Rectal smooth muscle tissue (tissue), 1 donor: Measurements from ENCODE around the gene ZNF500.

Experiments
- H3K27ac ChIP-seq: one replicate; pipeline ENCODE4 v1.7.0; 2013; ENCODE audit warnings: low read depth, low read length, inconsistent platforms
- H3K27me3 ChIP-seq: one replicate; pipeline ENCODE4 v1.7.0; 2013; ENCODE audit warnings: low read length; ENCODE audit not compliant: control insufficient read depth, insufficient read depth
- H3K36me3 ChIP-seq: one replicate; pipeline ENCODE4 v1.7.0; 2013; ENCODE audit warnings: low read length; ENCODE audit not compliant: control insufficient read depth, insufficient read depth
- H3K4me1 ChIP-seq: one replicate; pipeline ENCODE4 v1.7.0; 2013; ENCODE audit warnings: low read length; ENCODE audit not compliant: control insufficient read depth, insufficient read depth
- H3K4me3 ChIP-seq: one replicate; pipeline ENCODE4 v1.7.0; 2013; ENCODE audit warnings: low read length
- H3K9ac ChIP-seq: one replicate; pipeline ENCODE4 v1.7.0; 2013; ENCODE audit warnings: low read length

Gene ZNF500

DNA sequence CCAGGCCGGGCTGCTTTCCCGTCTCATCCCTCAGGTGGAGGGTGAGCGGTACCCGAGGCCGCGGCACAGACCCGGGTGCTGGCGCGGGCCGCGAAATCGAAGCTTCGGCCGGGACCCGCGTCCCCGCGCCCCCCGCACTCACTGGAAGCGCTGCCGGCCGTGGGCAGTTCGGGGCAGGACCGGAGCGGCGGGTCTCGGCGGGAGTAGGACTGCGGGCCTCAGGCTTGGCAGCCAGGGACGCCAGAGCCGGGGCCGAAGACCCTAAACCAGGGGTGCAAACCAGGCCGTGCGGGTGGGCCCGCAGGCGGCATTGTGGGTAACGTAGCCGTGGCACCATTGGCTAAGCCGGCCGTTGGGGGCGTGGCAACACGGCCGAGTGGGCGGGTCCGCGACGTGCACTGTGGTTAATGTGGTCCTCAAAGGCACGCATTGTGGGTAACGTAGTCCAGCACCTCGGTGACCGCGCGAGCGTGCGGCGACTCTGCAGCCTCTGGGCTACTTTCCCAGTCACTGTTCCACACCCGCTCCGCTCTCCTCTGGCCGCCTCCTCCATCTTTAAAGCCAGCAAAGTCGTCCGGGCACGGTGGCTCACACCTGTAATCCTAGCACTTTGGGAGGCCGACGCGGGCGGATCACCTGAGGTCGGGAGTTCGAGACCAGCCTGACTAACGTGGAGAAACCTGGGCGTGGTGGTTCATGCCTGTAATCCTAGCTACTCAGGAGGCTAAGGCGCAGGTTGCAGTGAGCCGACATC lies at the start of gene ZNF500:
TSS of gene ZNF500 (minus strand) at position 288 of the 754 bp plus-strand sequence. CDS start 1,184 bp downstream, outside the sequence.
- Histone ChIP-seq H3K4me3 (peak within 1 kb of the TSS; percentile 78), H3K27me3 (no peaks in the 10 kb centered on the region), H3K4me1 (peaks cover 14% of the 10 kb centered on the region), H3K9ac (peak within 1 kb of the TSS; percentile 60), H3K27ac (peak within 1 kb of the TSS; percentile 89), H3K36me3 (peaks cover 10% of the 10 kb centered on the region)

DNA sequence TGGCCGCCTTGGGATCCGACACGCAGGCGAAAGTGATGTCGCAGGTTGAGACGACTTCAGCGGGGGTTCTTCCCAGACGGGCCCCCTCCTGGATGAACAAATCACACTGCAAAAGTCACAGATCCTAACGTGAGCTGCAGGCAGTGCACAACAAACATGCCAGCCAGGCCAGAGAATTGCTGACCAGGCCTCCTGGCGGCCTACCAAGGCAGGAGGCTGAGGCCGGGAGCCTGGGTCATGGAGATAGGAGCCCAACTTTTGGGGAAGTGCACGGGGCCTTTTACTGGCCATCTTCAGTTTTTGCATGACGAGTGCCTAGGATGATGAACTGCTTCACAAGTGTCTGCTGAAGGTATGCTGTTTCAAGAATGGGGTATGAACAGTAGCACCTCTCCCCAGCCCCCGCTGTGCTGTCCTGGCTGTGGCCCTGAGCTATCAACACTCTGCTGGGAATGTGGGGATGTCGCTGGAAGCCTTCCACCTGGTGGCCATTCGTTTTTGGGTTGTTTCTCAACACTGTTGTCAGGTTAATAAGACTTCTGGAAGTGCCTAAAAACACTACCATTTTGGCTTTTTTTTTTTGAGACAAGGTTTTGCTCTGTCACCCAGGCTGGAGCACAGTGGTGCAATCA lies 47.7 kb upstream of the ZNF500 start:
- no peak overlapping the region for H3K9ac ChIP-seq
- H3K27ac ChIP-seq: peak overlapping the region; percentile 50
- H3K36me3 ChIP-seq: peaks cover 34% of the 10 kb centered on the region

DNA sequence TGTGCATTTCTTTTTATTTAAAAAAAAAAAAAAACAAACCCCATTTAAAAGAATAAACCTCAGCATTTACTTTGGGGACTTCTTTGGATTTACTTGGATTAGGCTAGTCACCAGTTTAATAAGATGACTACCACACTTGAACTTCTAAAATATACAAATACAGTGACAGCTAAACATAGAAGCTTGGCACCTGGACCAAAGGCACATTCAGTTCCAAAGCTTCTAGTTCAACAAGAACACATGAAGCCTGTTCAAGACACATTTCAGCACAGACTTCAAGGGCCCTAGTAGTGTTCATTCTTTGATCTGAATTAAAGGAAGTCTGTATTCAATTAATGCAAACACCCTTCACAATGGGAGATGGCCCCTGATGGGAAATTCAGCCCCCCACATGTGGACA lies 47.1 kb upstream of the ZNF500 start:
- Histone ChIP-seq H3K27me3 (no peaks in the 10 kb centered on the region), H3K27ac (peak overlapping the region; percentile 50), H3K4me1 (no peaks in the 10 kb centered on the region), H3K9ac (no peak overlapping the region), H3K36me3 (peaks cover 30% of the 10 kb centered on the region), H3K4me3 (no peak overlapping the region)

More for the DNA sequence above, 47.7 kb upstream of the ZNF500 start:
- H3K4me3 ChIP-seq: no peak overlapping the region
- H3K4me1 ChIP-seq: no peaks in the 10 kb centered on the region
- H3K27me3 ChIP-seq: no peaks in the 10 kb centered on the region

DNA sequence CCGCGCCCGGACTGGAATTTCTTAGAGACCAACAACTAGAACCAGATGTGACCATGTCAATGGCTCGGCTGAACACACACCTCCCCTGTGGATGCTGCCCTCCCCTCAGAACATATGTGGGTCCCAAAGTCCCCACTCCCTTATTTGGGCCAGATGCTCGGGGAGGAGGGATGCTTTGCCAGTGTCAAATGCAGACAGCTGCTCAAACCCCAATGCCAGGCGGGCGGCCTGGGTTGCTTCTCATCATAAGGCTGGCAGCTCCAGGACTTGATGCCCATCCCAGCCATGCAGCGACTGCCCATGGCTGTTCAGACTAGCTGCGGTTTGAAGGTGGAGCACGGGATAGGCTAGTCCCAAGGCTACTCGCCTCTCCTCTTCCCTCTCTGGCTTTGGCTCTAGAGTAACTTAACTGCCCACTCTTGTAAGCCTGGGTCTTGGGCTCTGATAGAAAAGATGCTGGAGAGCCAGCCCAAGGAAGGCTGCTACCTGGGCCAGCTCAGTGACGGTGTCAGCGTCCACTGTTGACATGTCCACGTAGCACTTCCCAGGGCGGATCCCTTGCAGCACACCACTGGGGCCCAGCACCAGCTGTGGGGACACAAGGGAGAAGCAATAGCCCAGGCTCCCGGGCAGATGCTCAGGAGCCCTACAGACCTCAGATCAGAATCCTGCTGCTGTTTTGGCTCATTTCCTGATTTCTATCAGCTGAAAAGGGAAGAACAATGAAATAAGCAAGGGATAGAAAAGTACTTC lies 46.5 kb upstream of the ZNF500 start:
- Histone ChIP-seq H3K27ac (peak overlapping the region; percentile 45), H3K9ac (no peak overlapping the region), H3K4me3 (no peak overlapping the region), H3K4me1 (no peaks in the 10 kb centered on the region), H3K27me3 (no peaks in the 10 kb centered on the region), H3K36me3 (peaks cover 26% of the 10 kb centered on the region)

DNA sequence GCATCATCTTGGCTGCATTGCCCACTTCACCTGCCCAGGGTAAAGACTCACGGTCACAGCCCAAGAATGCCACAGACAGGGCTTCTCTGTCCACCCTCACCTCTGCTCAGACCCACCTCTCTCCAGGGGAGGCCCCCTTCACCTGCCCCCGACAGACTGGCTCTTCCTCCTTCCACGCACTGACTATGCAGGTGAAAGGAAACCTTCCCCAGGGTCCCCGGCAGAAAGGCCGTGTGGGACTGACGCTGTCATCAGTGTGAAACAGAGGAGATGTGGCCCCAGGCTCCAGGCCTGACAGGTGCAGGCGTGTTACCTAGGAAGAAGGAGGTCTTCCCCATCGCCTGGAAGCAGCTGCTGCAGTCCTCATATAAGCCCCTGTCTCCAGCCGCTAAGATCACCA lies 44.8 kb upstream of the ZNF500 start:
- Histone ChIP-seq H3K4me1 (no peaks in the 10 kb centered on the region), H3K36me3 (peaks cover 24% of the 10 kb centered on the region), H3K9ac (no peak overlapping the region), H3K4me3 (no peak overlapping the region), H3K27ac (no peak overlapping the region), H3K27me3 (no peaks in the 10 kb centered on the region)

DNA sequence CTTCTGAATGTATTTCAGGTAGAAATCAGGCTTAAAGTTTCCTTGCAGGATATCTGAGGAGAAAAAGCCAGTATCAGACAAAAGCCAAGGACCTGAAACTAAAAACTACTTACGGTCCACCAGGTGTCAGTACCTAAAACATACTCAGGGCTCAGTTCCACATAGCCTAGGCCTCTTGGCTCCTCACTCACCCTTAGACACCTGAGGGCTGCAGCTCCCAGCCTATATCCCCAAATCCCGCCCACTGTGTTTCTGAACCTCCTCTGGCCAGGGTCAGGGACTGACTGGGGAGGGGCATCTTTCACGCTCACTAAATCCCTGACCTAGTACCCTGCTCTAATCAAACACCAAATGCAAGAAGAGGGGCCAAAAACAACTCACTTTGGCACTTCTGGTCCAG lies 44.3 kb upstream of the ZNF500 start:
- peaks cover 24% of the 10 kb centered on the region for H3K36me3 ChIP-seq

DNA sequence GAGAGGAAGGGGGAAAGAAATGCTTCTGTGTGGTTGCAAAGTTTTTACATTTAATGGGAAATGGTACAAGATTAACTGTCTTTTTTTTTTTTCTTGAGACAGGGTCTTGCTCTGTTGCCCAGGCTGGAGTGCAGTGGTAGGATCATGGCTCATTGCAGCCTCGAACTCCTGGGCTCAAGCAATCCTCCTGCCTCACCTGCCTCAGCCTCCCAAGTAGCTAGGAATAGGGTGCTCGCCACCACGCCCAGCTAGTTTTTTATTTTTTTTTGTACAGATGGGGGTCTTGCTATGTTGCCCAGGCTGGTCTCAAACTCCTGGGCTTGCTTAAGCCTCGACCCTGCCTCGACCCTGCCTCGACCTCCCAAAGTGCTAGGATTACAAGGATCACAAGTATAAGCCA lies 39.3 kb upstream of the ZNF500 start:
- H3K27ac ChIP-seq: no peak overlapping the region
- peaks cover 7% of the 10 kb centered on the region for H3K4me1 ChIP-seq
- H3K27me3 ChIP-seq: no peaks in the 10 kb centered on the region
- H3K4me3 ChIP-seq: no peak overlapping the region
- peaks cover 5% of the 10 kb centered on the region for H3K36me3 ChIP-seq
- H3K9ac ChIP-seq: no peak overlapping the region

More for the DNA sequence above, 44.3 kb upstream of the ZNF500 start:
- Histone ChIP-seq H3K27ac (no peak overlapping the region), H3K4me3 (no peak overlapping the region), H3K27me3 (no peaks in the 10 kb centered on the region), H3K9ac (no peak overlapping the region), H3K4me1 (no peaks in the 10 kb centered on the region)

DNA sequence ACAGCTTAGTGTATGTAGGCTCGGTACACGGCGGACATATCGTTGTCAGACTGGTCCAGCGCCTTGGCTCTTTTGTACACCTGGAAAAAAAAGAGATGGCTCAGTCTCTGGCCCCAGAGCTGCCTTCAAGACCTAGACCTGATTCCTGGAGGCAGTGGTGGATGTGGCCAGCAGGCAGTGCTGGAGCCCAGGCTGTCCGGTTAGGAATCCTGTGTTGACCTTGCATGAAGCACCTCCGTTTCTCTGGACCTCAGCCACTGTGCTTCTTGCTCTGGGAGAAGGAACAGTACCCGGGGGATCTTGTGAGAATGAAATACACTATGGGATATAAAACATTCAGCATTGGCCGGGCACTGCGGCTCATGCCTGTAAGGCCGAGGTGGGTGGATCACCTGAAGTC lies 38.3 kb upstream of the ZNF500 start:
- Histone ChIP-seq H3K4me3 (no peak overlapping the region), H3K4me1 (peaks cover 7% of the 10 kb centered on the region), H3K9ac (no peak overlapping the region), H3K36me3 (peaks cover 5% of the 10 kb centered on the region), H3K27ac (no peak overlapping the region), H3K27me3 (no peaks in the 10 kb centered on the region)

DNA sequence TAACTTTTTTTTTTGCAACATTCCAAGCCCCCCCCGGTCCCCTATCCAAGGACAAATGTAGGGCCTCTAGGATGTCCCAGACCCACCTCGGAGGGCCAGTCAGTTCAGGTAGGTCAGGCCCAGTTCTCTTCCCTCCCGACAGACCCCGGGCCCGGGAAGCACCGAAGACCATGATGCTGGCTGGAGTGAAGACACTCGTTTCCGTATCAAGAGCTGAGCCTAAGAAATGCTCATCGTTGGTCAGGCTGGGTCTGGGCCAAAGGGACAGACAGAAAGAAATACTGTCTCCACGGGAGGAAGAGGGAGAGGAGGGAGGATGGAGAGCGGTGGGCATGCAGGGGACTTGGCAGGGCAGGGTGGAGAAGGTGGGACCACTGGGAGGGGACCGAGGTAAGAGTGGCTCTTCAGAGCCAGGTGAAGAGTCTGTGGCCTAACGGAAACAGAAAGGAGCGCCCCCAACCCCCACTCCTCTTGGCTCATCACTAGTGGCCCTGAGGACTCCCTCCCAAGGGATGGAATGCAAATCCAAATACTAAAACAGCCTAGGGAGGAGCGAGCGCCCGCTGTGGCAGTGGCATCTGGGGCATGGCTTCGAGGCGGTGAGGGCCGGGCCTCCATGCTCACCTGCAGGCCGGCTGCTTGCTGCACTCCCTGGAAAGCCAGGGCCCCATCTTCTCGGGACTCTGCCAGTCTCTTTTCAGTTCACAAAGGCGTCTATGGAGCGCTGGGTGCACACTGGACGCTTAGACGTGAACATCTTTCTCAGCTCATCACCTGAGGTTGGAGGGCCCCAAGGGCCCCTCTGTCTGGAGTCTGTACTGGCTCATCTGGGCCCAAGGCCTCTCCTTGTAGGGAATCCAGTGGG lies 37.2 kb upstream of the ZNF500 start:
- Histone ChIP-seq H3K36me3 (peaks cover 3% of the 10 kb centered on the region), H3K27ac (peak overlapping the region; percentile 67), H3K27me3 (no peaks in the 10 kb centered on the region), H3K9ac (no peak overlapping the region), H3K4me3 (no peak overlapping the region), H3K4me1 (peaks cover 7% of the 10 kb centered on the region)

DNA sequence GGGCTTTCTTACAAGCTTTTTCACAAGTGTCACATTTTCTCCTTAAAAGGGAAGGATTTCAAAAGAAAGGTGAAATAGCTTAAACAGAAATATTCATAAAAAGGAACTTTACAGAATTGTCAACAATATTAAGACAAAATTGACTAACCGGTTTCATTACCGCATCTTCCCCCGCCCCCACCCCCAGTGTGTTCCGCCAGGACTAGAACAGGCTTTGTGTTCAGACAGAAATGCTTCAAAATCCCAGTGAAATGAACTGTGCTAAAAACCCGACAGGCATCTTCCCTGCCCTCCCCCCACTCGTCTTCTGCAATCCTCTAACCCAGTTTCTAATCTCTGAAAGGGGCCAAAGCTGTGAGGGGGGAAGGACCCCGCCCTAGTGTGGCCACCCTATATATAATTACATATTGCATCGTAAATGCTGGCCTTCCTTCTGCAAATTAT lies 36.5 kb upstream of the ZNF500 start:
- Histone ChIP-seq H3K27me3 (no peaks in the 10 kb centered on the region), H3K4me1 (peaks cover 7% of the 10 kb centered on the region), H3K27ac (peak overlapping the region; percentile 87), H3K4me3 (no peak overlapping the region), H3K9ac (no peak overlapping the region), H3K36me3 (peaks cover 3% of the 10 kb centered on the region)

DNA sequence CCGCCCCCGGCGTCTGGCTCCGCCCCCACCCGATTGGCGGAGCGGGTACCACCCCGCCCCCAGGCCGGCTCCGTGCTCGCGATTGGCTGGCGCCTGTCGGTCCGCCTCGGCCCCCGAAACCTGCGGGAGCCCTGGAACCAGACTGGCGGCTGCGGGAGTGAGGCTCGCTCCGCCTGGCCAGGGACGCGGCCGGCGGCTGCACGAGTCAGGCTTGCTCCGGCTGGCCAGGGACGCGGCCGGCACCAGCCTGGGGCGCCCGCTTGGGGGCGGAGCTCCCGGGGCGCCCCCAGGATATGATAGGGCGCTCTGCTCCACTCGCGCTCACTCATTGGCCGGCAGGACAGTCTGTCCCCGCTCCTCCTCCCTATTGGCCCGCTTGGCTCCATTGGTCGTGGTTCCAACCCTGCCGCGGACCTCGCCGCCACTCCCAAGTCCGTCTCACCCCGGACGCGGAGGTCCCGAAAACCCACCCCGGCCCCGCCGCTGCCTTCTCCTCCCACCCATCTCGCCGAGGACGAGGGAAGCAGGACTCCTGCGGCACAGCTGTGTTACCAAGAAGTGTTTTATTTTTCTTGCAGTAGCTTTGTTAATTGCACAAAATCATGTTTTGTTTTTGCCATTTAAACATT lies 35.8 kb upstream of the ZNF500 start:
- Histone ChIP-seq H3K4me3 (peak overlapping the region; percentile 74), H3K27ac (peak overlapping the region; percentile 87), H3K36me3 (peaks cover under 1% of the 10 kb centered on the region), H3K27me3 (no peaks in the 10 kb centered on the region), H3K9ac (no peak overlapping the region), H3K4me1 (peaks cover 7% of the 10 kb centered on the region)
